ENCODE results near the gene SV2C.
"Not testable (repeated sequence)": the region's sequence is repeated elsewhere in the genome, so short reads cannot be mapped to it uniquely, and the experiment has no call there.

Gene SV2C

DNA sequence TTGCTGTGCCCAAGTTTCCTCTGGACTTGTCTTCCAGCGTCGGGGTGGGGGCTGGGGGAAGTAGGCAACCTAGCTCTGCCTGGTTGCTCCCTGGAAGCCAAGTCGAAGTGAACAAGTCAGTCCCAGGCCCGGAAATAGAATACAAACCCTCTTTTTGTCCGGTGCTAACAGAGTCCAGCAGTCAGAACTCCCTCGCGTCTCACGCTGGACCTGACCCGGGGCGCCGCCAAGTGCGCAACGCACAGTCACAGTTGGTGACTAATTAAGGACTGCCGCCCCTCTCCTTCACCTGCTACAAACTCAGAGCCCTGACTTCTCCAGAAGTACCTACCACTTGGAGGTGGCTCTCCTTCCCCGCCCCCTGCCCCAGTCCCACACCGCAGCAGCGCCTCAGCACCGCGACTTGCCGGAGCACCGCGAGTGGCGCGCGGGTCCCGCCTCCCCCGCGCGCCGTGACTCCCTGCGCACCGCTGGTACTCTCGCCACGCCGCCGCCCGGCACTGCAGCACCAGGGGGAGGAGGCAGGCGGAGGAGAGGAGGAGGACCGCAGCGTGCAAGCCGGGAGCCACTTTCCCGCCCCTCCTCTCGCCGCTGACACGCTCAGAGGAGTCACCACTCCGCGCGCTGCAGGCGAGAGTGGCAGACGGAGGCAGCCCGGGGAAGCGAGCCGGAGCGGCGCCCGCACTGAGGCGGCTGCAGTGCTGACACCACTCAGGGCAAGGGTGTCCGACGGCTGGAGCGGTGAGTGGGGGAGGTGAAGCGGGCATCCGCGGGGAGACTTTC lies at the start of gene SV2C:
Gene SV2C (plus strand): TSS at position 612 of the 783 bp plus-strand sequence. CDS start 48,368 bp downstream, outside the sequence.
- DNase-seq = no peak

DNA sequence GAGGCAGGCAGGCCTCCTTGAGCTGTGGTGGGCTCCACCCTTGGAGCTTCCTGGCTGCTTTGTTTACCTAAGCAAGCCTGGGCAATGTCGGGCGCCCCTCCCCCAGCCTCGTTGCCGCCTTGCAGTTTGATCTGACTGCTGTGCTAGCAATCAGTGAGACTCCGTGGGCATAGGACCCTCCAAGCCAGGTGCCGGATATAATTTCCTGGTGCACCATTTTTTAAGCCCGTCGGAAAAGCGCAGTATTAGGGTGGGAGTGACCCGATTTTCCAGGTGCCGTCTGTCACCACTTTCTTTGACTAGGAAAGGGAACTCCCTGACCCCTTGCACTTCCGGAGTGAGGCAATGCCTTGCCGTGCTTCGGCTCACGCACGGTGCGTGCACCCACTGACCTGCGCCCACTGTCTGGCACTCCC lies 45.4 kb upstream of the SV2C start:
- DNase-seq = not testable (repeated sequence)

DNA sequence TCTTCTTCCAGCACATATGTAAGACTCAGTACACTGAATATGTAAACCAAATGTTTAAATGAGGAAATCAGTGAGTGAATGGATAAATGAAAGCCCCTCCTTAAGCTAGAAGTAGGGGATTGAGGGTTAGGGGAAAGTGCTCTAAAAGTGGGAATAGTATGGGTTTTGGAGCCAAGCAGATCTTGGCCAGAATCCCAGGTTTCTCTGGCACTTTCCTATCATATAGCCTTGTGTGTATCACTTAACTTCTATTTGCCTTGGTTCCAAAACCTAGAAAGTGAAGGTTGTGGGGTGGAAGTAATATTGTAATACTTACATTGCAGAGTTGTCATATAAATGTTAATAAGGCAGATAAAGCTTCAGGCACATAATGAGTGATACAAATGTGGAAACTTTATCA lies 45.0 kb upstream of the SV2C start:
- DNase-seq = no peak

- no peak for DNase-seq
These were observed 42.4 kb upstream of the SV2C start for GRCh38 chr5:76040806-76041205.

GRCh38 chr5:76041863-76042262 lies 41.3 kb upstream of the SV2C start:
- no peak for DNase-seq

GRCh38 chr5:76046741-76047140 lies 36.4 kb upstream of the SV2C start:
- DNase-seq = no peak

- DNase-seq = no peak
These were observed 33.0 kb upstream of the SV2C start for GRCh38 chr5:76050134-76050533.

- no peak for DNase-seq
These were observed 20.6 kb upstream of the SV2C start for GRCh38 chr5:76062502-76063041.

- no peak for DNase-seq
These were observed 17.9 kb upstream of the SV2C start for GRCh38 chr5:76065258-76065657.

DNA sequence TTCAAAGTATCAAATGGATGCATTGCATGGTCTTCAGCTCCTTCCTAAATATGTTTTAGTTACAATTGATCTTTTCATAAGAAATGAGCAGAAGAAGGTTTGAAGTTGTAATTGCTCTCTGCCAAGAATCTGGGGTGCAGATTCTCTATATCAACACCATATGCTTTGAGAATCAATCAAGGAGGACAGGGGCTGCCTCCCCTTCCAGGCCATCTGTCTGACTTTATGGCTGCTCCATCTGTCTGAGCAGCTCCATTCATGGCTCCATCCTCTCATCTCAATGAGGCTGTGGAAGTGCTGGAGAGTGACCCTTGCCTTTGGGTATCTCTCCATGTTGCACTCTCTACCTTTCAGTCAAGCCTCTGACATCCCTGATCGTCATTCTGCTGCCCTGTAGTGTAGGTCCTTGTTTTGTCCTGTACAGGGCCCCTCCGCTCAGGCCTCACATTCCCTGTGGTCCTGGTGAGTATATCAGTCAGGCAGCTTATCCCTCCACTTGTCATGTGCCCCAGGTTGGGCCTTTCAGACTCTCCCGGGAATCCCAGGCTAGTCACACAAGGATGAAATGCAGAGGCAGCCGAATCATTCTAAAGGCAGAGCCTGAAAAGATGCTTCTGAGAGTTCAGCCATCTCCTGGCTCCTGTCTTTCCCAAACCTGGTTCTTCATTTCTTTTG lies 14.0 kb upstream of the SV2C start:
- no peak for DNase-seq

DNA sequence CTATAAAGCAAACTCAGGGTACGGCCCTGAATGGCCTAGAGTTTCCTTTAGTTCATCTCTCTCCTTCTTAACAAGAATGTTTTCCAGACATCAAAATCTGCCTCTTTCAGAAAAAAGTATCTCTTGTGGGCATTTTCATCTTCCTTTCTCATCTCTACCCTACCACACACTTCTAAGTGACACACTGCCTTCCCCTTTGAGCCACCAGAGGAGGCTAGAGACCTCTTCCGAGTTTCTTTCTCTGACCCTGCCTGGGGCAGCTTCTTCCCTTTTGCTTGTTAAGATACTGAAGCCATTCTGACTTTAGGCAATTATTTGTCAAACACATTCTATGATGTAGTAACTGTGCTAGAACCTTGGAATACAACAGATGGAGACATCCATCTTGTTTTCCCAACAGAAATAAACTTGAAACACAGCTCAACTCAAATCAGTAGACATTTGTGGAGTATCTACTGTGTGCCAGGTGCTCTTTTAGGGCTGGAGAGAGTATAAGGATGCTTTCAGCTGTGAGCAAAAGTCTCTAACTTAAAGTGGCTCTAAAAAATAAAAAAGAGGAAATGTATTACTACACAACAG lies 8.6 kb upstream of the SV2C start:
- DNase-seq = no peak

DNA sequence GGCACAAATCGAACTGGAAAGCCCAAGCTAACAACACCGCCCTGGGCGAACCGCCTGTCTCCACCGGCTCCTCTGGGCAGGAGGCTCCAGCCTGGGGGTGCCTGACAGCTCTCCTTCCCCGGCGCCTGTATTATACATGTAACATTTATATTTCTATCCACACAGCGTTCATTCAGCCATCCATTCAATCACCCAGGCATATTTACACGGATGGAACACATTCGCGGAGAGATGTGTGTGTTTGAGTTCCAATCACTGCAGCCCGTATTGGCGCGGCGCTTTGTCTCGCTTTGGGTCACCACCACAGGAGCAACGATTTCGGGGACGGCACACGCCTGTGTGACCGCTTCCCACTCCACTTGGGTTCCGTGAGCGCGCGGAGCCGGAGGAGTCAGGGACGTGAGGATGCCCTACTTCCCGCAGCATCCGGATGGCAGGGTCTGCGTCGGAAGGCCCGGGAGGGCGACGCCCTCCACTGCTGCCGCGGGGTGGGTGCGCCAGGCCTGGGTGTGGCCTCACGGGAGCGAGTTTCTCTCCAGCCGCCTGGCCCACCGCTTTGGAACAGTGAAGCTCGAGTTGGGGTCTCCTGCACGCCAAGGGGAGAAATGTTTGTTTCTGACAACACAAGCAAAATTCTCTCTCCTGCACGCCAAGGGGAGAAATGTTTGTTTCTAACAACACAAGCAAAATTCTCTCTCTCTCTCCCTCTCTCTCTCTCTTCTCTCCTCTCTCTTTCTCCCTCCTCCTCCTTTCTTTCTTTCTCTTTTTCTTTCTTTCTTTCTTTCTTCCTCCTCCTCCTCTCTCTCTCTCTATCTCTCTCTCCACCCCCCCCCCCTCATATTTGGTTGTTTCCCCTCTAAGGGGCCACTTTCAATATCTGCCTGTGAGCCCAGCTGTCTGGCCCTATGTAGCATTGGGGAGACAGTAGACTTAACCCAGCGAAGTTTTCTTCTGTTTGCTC lies 1.1 kb upstream of the SV2C start:
- DNase-seq = no peak

- DNase-seq = no peak
These were observed 642 bp downstream of the SV2C start for GRCh38 chr5:76083555-76084495.

DNA sequence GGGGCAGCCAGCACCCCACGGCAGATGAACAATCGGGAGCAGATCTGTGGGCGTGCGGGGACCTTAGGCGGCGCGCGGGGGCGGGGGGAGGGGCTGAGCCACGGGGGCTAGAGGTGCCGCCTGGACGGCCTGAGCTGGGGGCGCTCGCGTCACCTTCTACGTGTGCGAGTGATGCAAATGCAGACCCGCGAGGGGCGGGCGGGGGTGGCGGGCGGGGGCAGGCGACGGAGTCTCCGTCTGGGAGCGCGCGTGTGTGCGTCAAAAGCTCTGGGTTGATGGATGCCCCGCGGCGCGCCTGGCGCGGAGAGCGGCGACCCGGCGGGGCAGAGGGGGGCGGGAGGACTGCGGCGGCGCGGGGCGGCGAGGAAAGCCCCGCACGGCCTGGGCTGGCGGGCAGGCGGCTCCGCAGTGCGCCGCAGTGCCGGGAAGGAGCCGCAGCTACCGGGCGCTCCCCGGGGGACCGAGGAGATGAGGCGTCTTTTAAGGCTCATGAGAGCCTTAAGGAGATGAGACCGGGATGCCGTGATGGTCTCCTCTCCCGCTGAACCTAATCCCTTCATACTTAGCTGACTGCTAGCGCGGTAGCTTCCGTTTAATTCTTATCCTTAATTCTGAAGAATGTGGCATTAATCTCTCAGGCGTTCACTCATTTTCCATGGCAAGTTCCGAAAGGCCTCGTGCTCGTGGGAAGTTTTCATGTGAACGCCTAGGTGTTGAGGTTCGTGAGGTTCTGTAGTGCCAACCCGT lies 1.5 kb downstream of the SV2C start:
- no peak for DNase-seq

DNA sequence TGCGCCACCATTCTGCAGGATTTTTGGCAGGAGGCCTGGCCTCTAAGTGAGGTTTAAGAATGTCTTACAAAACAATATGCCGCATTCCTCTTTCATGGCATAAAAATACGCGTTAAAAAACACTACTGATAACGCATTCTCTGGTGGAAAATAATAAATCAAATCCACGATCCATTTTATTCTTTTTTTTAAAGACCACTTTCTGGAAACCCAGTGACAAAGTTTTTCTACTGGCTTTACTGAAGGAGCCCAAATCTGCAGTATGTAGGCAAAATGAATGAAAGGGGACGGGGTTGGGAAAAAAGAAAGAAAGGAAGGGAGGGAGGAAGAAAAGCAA lies 2.0 kb downstream of the SV2C start:
- DNase-seq = no peak

DNA sequence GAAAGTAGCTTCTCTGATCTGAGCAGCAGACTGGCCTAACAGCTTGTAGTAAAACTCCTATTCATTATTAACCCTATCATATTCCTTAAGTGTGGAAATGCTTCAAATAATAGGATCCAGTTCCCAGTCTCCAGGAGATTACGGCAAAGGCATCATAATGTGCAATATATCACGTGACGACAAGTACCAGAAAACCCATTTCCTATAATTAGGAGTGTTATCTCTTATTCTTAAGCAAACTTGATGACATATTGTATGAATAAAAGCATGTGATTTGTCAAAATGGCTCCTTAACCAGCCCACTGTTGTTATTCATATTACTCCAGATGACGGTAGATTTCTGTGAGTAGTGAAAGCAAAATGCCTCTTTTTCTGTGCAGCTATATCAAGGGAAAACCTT lies 2.9 kb downstream of the SV2C start:
- no peak for DNase-seq

- DNase-seq = not testable (repeated sequence)
These were observed 6.0 kb downstream of the SV2C start for GRCh38 chr5:76089156-76089555.

GRCh38 chr5:76091351-76091750 lies 8.2 kb downstream of the SV2C start:
- DNase-seq = no peak

GRCh38 chr5:76099286-76099702 lies 16.1 kb downstream of the SV2C start:
- DNase-seq = no peak

- DNase-seq = no peak
These were observed 16.6 kb downstream of the SV2C start for GRCh38 chr5:76099756-76100155.

- no peak for DNase-seq
These were observed 20.8 kb downstream of the SV2C start for GRCh38 chr5:76104027-76104426.

Data from NCI-H1417 treated with DMSO at 0.1 percent for 48 hours (cell line).